SK-N-SH (cell line): Measurements from ENCODE around the gene ARFGEF2.

Experiments used
- EZH2phosphoT487 ChIP-seq: fragments of 200-600 bp; sonication (generic); IDR thresholded peaks from 2 replicates; pipeline ENCODE4 v1.6.1; 2017; ENCODE audit warnings: low read depth, mixed run types, mild to moderate bottlenecking, antibody characterized with exemption, moderate library complexity, borderline replicate concordance
- MEF2A ChIP-seq: IDR thresholded peaks from 2 replicates; pipeline ENCODE4 v1.4.0; 2012; ENCODE audit warnings: low read depth, borderline replicate concordance
- NRF1 ChIP-seq: IDR thresholded peaks from 2 replicates; pipeline ENCODE4 v1.6.1; 2012; ENCODE audit warnings: low read depth, mild to moderate bottlenecking, low read length
- RFX5 ChIP-seq: IDR thresholded peaks from 2 replicates; pipeline ENCODE4 v1.6.1; 2012; ENCODE audit warnings: mild to moderate bottlenecking, improper control_type of control experiment, low read length
- SMC3 ChIP-seq: IDR thresholded peaks from 2 replicates; pipeline ENCODE4 v1.6.1; 2012; ENCODE audit warnings: low read depth, low read length, improper control_type of control experiment
- TAF1 ChIP-seq: IDR thresholded peaks from 2 replicates; pipeline ENCODE4 v1.6.1; 2012; ENCODE audit warnings: low read depth, mild to moderate bottlenecking, low read length, moderate library complexity, borderline replicate concordance
- TEAD4 ChIP-seq: IDR thresholded peaks from 2 replicates; pipeline ENCODE4 v1.4.0; 2012; ENCODE audit warnings: mild to moderate bottlenecking, borderline replicate concordance; ENCODE audit not compliant: insufficient read depth
- TF ChIP-seq, protein P1 (sequence below): fragments of 200-600 bp; sonication (generic); IDR thresholded peaks from 2 replicates; pipeline ENCODE4 v1.6.1; 2017; ENCODE audit warnings: antibody characterized with exemption, mild to moderate bottlenecking, moderate library complexity

DNA sequence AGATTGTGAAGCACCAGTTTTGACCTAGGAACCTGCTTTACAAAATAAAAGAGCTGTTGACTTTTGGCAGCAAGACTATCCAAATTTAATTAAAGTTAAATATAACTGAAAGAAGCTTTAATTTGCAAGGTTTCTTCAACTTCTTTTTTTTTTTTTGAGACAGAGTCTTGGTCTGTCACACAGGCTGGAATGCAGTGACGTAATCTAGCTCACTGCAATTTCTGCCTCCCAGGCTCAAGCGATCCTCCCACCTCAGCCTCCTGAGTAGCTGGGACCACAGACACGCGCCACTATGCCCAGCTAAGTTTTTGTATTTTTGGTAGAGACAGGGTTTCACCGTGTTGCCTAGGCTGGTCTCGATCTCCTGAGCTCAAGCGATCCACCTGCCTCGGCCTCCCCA is 110.9 kb downstream of the ARFGEF2 start:
- TF ChIP-seq TEAD4 (no peak), MEF2A (no peak), RFX5 (no peak), NRF1 (no peak), TAF1 (no peak), EZH2phosphoT487 (no peak), SMC3 (no peak)
- TF ChIP-seq, protein P1, sequence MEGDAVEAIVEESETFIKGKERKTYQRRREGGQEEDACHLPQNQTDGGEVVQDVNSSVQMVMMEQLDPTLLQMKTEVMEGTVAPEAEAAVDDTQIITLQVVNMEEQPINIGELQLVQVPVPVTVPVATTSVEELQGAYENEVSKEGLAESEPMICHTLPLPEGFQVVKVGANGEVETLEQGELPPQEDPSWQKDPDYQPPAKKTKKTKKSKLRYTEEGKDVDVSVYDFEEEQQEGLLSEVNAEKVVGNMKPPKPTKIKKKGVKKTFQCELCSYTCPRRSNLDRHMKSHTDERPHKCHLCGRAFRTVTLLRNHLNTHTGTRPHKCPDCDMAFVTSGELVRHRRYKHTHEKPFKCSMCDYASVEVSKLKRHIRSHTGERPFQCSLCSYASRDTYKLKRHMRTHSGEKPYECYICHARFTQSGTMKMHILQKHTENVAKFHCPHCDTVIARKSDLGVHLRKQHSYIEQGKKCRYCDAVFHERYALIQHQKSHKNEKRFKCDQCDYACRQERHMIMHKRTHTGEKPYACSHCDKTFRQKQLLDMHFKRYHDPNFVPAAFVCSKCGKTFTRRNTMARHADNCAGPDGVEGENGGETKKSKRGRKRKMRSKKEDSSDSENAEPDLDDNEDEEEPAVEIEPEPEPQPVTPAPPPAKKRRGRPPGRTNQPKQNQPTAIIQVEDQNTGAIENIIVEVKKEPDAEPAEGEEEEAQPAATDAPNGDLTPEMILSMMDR, result no peak
